NCI-H774 (cell line): ENCODE results near the gene MIR17HG.
"Not testable (repeated sequence)": the region's sequence is repeated elsewhere in the genome, so short reads cannot be mapped to it uniquely, and the experiment has no call there.

Source experiments
- DNase-seq: peaks from one replicate; lab custom pipeline; 2025; lab: John Stamatoyannopoulos, UW

MIR17HG gene

DNA sequence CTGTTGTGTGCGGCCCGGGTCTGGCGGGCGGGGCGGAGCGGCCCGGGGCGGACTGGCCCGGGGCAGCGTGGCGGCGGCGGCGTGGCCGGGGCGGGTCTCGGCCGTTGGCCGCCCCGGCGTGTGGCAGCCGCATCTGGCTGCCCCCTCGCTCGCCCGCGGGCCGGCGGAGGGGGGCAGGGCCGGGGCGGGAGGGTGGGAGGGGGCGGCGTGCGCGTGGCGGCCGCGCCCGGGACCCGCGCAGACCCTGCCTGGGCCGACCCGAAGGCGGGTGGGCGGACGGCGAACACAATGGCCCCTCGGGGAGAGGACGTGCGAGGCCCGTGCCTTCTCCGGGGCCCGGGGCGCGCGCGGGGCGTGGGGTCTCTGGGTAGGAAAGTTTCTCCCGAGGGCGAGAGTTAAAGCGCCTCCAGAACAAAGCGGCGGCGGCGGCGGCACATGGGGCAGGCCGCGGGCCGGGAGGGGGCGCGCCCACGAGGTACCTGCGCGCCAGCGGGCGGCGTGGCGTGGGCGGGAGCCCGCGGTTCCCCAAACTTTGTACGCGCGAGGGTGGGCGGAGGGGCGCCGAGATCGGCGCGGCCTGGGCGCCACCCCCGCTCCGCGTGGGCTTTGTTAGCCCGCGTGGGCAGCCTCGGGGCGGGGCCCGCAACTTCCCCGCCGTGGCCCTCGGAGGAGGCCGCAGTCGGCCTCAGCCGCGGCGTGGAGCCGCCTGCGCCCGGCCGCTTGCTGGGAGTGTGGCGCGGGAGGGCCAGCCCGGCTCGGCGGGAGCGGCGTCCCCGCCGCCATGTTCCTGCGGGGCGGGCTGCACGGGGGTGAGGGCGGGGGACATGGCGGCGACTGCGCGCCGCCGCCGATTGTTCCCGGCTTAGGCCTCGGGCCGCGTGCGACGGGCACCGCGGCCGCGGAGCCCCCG is 764 bp downstream of the MIR17HG start:
- no peak for DNase-seq

DNA sequence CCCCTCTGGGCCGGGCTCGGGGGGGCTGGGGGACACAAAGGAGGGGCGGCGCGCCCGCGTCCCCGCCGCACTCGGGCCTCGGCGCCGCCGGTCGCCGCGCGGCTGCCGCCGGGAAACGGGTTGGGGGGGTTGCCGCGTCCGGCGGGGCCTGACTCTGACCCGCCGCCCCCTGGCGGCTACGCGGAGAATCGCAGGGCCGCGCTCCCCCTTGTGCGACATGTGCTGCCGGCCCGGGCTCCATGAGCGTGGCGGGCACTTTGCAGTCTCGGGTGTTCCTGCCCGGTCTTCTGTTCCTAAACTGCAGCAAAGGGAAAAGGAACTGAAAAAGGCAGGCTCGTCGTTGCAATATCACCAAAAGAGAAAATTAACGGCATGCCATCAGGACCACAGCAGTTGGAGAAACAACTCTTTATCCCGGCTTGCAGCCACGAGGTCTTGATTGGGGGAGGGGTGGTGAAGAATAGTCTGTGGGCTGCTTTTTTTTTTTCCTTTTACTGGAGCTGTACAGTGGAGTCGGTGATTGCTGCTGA is 1.5 kb downstream of the MIR17HG start:
- peak; percentile 41 for DNase-seq

DNA sequence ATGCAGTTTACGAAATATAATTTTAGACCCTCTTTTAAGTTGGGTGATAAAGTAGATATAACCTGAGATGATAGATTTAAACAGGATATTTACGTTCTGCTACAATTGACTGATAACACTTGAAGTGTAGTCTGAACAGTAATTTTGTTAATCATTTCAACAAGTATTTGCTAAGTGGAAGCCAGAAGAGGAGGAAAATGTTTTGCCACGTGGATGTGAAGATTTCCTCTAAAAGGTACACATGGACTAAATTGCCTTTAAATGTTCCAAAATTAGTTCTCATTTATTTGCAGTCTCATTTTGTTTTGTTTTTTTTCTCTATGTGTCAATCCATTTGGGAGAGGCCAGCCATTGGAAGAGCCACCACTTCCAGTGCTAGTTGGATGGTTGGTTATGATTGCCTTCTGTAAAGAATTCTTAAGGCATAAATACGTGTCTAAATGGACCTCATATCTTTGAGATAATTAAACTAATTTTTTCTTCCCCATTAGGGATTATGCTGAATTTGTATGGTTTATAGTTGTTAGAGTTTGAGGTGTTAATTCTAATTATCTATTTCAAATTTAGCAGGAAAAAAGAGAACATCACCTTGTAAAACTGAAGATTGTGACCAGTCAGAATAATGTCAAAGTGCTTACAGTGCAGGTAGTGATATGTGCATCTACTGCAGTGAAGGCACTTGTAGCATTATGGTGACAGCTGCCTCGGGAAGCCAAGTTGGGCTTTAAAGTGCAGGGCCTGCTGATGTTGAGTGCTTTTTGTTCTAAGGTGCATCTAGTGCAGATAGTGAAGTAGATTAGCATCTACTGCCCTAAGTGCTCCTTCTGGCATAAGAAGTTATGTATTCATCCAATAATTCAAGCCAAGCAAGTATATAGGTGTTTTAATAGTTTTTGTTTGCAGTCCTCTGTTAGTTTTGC is 2.8 kb downstream of the MIR17HG start:
- DNase-seq: no peak

DNA sequence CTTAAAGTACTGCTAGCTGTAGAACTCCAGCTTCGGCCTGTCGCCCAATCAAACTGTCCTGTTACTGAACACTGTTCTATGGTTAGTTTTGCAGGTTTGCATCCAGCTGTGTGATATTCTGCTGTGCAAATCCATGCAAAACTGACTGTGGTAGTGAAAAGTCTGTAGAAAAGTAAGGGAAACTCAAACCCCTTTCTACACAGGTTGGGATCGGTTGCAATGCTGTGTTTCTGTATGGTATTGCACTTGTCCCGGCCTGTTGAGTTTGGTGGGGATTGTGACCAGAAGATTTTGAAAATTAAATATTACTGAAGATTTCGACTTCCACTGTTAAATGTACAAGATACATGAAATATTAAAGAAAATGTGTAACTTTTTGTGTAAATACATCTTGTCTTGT is 3.6 kb downstream of the MIR17HG start:
- no peak for DNase-seq

DNA sequence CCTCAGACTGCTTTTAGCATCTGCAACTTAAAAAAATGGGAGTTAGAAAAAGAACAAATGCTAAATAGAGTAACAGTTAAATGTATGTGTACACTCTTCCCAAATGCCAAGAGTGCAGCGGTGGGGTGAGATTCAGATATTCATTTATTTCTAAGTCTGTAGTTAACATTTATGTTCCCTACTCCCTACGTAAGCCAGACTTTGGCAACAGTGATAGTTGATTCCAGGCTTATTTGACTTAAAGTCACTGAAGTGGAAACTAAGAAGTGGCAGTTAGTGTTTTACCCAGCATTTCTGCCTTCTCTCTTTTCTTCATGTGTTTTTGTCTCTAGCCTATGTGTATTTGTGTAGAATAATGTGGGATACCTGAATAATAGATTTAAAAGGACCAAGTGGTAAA is 4.5 kb downstream of the MIR17HG start:
- DNase-seq: no peak

DNA sequence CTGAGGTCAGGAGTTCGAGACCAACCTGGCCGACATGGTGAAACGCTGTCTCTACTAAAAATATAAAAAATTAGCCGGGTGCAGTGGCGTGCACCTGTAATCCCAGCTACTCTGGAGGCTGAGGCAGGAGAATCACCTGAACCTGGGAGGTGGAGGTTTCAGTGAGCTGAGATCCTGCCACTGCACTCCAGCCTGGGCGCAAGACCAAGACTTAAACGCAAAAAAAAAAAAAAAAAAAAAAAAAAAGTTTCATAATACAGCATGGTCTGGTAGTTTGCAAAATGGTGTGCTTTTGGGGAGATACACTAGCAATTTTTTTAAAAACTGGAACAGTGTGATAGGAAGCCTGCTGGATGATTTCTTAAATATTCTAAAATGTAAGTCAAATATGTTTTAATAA is 5.4 kb downstream of the MIR17HG start:
- DNase-seq: not testable (repeated sequence)

DNA sequence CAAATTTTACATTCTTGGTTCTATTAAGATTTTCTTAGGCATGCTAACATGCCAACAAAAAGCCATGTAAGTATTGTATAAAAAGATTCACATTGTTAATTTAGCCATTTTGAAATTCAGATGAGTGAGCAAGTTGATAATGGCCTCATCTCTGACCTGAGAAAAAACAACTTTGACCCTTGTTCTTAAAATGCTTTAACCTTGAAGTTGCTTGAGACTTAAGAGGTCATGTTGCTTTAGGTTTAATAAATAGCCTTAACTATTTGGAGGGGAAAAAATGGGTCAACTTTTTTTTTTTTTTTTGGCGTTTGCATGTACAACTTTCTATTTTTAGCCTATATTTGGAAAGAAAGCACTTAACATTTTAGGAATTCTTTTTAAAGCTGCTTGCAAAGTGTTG is 6.0 kb downstream of the MIR17HG start:
- no peak for DNase-seq

DNA sequence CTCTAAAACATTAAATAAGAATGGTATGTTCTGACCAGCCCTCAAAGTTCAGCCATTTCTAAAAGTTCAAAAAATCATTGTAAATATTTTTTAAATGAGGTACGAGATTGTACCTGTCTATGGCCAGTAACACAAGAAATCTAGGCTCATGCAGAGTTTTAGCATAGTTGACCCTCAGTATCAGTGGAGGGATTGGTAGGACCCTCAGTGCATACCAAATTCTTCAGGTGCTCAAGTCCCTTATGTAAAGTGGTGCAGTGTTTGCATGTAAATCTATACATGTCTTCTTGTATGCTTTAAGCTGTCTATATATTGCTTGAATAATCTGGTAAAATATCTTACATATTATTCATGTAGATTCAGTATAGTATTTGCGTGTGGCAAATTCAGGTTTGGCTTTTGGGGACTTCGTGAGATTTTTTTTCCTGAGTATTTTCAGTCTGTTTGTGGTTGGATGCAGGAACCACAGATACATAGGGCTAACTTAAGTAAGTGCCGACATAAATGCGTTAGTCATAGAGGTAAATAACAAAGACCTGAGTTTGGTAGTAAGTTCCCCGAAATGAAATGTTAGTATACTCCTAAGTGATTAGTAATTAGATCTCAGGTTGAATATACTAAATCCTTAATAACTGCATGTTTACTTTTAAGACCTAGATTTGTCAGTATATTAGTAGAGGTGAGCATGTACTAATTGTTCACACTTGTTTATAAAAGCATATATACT is 7.8 kb downstream of the MIR17HG start:
- no peak for DNase-seq

DNA sequence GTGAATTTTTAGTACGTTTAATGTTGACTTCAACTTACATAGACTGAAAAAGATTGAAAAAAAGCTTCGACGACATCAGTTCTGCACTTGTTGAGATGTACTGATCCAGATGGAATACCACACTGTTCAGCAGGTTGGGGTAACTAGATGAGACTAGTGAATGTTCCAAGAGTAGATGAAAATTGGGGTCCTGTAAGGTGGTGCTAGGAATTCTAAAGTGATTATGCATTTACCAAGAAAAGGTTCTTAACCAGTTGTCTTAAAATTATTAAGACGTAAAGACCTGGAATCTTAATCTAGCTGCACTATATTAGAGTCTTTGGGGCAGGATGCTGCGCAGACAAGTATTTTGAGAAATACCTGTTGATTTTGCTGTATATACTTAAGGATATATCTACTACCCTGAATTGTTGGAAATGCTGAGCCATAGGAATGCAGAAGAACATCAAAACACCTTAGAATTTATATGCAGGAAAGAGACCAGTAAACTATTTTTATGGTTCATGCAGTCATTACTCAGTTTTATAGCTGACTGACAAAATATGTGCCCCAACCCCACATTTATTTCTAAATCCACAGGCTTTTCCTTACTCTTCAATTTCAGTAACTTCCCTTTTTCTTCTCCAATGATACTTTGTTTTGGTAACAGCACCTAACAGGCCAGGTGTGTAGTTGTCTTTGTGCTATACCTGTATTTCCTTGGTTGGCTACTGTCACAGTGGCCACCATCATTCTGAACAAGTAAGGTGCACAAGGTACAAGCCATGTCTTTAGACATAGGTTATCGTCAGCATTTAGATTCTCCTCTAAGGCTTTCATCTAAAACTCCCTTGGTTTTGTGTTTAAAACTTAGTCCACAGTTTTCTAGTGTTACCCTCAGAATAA is 8.6 kb downstream of the MIR17HG start:
- no peak for DNase-seq

DNA sequence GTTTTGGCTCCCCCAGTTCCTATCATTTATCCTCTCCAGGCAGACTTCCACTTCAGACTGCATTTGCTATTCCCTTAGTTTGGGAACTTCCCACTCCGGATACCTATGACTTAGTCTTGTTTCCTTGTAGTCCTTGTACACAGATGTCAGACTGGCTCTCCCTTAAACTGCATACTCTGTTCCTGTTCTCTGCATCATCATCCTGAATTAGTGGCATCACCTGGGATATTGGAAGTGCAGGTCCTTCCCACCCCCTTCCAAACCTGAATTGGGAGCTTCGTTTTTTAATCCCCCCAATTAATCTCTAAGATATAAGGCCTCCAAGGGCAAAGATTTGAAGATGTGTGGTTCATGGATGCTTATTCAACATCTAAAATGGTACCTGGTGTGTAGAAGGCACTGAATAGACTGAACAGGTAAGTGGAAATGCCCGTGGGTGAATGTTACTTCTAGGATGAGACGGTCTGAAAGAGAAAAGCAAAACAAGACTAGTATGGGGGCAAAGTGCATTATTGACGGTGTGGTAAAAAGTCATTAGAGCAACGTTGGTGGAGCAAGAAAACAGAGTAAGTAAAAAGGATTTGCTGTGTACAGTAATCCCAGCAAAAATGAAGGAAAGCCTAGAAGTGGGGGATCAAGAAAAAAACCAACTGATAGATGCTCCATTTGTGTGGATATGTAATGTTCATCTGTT is 9.6 kb downstream of the MIR17HG start:
- no peak for DNase-seq

DNA sequence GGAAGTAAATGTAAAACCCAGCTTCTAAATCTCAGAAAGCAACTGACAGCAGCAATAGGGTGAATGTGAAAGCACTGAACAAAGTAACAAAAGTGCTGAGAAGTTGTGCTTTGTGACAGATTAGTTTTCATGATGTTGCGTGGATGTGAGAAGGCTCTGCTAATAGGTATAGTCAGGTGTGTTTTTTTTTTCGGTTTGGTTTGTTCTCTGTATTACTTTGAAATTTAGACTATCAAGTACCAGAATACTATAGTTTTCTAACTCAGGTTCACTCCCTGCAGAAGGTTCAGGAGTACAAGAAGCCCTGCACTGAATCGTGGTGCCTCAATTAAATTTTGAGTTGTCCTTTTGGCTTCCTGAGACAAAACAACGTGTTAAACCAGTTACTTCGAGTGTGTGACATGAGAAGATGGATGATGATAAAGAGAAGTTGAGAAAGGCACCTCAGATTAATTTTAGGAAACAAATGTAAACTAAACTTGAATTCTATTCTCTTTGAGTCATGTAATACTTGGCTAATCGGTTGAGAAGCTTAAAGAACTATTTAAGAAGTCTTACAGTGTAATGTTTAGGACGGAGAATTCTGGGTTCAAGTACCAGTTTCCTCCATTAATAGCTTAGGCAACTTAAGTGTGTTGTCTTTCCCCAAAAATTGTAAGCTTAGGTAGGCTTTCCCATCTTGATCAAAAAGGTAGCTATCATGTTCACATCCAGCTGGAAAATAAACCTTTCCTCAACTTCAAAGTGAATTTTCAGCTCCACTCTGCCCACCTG is 10.3 kb downstream of the MIR17HG start:
- DNase-seq: no peak

DNA sequence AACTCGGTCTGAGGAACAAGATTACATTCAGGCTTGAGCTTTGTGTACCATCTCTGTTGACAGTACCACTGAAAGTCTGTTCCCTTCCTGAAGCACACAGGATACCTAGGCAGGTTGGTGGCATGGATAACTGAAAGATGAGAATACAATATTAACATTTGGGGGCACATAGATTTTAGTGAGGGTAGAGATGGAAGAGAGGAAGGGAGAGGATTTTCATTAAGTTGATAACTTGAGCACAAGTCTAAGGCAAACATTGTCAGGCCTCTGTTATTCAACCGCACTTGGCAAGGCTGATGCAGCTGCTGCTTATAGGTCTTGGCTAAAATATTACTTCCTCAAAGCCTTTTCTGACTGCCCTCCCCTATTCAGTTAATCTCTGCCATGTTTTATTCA is 10.9 kb downstream of the MIR17HG start:
- no peak for DNase-seq

DNA sequence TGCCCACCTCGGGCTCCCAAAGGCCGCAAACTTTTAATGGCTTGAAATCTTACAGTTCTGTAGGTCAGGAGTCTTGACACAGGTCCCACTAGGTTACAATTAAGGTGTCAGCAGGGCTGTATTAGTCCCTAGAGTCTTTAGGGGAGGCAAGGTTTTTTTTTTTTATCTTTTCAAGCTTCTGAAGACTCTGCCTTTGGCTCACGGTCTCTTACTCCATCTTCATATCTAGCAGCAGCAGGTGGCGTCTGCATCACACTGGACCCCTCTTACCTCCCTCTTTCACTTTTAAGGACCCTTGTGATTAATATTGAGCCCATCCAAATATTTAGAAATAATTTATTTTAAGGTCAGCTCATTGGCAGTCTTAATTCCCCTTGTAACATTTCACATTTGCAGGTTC is 11.6 kb downstream of the MIR17HG start:
- no peak for DNase-seq

DNA sequence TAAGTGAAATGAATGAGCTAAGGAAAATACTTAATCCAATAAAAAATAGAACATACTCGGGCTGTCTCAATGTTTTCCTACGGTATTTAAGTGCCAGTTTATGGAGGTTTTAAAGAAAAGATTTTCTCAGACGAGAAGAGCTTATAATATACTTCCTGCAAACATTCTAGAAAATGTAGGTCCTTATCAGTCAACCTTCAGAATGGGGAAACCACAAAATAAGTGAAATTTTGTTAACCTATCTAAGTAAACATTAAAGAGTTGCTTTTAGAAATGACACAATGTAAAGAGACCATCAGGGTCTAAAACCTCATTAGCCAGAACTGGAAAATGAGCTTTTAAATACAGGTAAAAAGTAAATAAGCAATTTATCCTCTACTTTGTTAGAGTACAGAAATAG is 12.1 kb downstream of the MIR17HG start:
- no peak for DNase-seq

DNA sequence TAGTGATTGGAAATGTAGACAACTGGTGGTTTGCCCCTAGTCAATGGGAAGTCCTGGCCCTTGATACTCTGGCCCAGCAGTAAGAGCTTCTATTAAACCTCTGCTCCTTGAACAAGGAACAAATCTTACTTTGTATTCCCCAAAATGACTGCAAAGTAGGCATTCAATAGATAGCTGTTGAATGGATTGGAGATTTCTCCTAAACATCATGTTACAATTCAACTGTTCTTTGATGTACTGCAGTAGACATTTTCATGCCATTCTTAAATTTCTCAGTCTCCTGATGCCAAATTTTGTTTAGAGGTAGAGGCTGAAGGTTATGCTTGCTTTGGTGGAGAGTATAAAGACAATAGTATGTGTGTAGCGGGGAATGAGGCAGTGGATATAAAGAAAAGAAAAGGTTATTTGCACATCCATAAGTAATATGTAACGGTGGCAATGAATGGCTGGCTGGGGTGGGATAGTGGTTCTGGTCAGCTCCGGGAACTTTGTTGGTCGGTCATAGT is 12.8 kb downstream of the MIR17HG start:
- no peak for DNase-seq

DNA sequence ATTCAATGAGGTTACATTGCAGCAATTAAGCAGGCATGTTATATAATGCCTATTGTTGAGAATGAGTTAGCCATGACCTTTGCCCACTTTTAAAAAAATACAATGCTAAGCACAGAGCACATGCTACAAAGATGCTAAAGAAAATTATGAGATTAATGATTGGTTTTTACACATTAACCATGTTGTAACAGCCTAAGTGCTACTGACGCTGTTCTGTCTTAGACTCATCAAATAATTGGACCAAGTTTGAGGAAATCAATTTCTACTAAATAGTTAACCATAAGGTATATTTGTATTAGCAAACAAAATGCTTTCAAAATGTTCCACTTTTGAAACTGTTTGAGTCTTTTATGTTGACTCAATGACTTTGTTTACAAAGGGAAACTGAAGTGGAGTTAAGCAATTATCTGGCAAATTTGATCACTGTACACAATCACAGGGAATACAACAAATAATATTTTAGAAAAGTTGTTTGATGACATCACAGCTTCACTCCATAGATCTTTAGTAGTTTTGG is 14.3 kb downstream of the MIR17HG start:
- peak; percentile 33 for DNase-seq

DNA sequence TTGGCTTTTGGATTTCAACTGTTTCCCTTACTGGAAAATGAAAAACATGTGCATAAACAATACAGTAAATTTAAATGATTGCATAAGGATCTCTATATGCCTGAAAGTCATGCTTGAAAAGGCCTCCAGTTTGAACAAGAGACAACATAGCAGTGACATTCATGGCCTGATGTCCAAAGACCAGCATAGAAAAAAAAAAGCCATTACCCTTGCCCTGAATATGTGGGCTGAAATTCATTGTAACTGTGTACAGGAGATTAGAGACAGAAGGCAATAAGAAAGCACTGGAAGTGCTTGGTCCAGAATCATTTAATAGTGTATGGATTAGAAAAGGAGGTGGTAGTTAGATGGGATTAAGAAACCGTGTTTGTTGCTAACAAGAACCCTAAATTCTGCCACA is 15.4 kb downstream of the MIR17HG start:
- no peak for DNase-seq

DNA sequence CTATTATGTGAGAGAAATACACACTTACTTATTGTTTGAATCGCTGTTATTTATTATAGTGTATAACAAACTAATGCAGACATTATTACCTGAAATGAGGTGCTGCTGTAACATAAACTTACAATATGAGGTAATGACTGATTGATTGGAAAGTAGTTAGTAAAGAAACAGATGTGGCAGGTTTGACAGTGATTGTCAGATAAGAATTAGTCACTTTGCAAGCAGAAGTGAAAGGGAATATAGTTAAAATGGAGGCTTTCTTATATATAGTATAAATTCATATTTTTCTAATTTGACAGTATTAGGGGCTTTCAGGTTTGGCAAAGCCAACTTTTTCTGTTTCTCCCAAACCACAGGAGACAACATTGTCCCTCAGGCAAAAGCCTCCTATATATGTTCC is 20.6 kb downstream of the MIR17HG start:
- DNase-seq: no peak
